ENCODE results near the gene CFAP298.

The CFAP298 gene

DNA sequence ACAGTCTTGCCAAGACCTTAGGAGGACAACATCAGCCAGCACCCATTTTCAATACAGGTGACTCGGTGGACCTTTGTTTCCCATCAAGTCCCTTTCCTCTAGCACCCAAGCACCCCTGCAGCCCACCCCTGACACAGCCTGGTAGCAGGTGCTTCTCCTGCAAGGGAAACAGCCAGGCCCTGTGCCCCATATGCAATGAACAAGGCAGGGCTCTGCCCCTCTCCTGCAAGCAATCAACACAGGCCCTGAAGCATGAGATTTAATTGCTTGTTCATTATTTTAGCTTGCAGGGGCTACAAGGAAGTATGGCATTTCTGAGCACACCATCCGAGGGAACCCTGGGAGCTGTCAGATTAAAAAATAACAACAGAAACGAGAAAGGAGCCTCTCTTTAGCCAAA, 62.3 kb downstream of the CFAP298 start (continued):
- TF ChIP-seq ZNF830 (tag by site-specific recombination; IDR thresholded peaks at IDR 0.05; ENCODE audit: low read depth) = no peak
- TF ChIP-seq KLF7 (tag by site-specific recombination; IDR thresholded peaks at IDR 0.05; ENCODE audit: borderline replicate concordance) = no peak
- TF ChIP-seq ZNF211 (tag by site-specific recombination; IDR thresholded peaks at IDR 0.05; ENCODE audit: low read depth) = no peak

DNA sequence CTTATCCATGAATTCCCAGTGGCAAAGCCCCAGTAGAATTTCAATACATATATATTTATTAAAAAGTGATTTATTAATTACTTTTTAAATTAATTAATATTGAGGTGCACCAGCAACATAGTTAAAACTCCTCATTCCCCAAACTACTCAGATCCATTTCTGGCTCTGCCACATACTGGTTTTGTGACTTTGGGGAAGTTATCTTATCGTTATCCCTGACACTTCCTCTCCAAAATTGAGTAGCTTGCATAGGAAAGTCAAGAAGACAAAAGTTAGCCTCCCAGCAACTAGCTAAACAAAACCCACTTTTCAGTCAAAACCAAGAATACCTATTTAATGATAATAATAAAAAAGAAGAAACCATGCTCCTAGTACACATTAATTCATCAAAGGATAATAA, 62.7 kb downstream of the CFAP298 start:
- no peaks in the 10 kb centered on the region for H3K4me1 ChIP-seq (ENCODE audit: control insufficient read depth, insufficient read depth, low read length)
- H3K4me3 ChIP-seq (ENCODE audit: low read depth, low read length) = no peak overlapping the region
- no peaks in the 10 kb centered on the region for H3K36me3 ChIP-seq (ENCODE audit: control insufficient read depth in 2 of 2, insufficient read depth in 1 of 2, low read length in 2 of 2)
- TF ChIP-seq SP3 (tag by site-specific recombination; IDR thresholded peaks at IDR 0.05) = no peak
- no peak for TF ChIP-seq ZNF501 (tag by site-specific recombination; IDR thresholded peaks at IDR 0.05)
- TF ChIP-seq, protein P1, sequence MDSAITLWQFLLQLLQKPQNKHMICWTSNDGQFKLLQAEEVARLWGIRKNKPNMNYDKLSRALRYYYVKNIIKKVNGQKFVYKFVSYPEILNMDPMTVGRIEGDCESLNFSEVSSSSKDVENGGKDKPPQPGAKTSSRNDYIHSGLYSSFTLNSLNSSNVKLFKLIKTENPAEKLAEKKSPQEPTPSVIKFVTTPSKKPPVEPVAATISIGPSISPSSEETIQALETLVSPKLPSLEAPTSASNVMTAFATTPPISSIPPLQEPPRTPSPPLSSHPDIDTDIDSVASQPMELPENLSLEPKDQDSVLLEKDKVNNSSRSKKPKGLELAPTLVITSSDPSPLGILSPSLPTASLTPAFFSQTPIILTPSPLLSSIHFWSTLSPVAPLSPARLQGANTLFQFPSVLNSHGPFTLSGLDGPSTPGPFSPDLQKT (IDR thresholded peaks at IDR 0.05; ENCODE audit: borderline replicate concordance, low read depth, low read length) = no peak
- TF ChIP-seq GLIS2 (tag by site-specific recombination; IDR thresholded peaks at IDR 0.05) = no peak
- TF ChIP-seq TSHZ1 (tag by site-specific recombination; IDR thresholded peaks at IDR 0.05; ENCODE audit: borderline replicate concordance) = no peak
- no peak for TF ChIP-seq SP2 (tag by site-specific recombination; IDR thresholded peaks at IDR 0.05)
- no peak for TF ChIP-seq GLIS1 (tag by site-specific recombination; IDR thresholded peaks at IDR 0.05)
- TF ChIP-seq ZNF26 (tag by site-specific recombination; IDR thresholded peaks at IDR 0.05) = no peak
- TF ChIP-seq ZNF701 (tag by site-specific recombination; IDR thresholded peaks at IDR 0.05) = no peak
- TF ChIP-seq IKZF3 (tag by site-specific recombination; IDR thresholded peaks at IDR 0.05) = no peak
- TF ChIP-seq KLF10 (tag by site-specific recombination; IDR thresholded peaks at IDR 0.05) = no peak
- TF ChIP-seq ZNF335 (tag by site-specific recombination; conservative IDR thresholded peaks at IDR 0.05) = no peak
- no peak for TF ChIP-seq ZNF266 (tag by site-specific recombination; IDR thresholded peaks at IDR 0.05; ENCODE audit: low read depth)
- TF ChIP-seq ZNF324 (tag by site-specific recombination; IDR thresholded peaks at IDR 0.05) = no peak
- TF ChIP-seq INSM2 (tag by site-specific recombination; IDR thresholded peaks at IDR 0.05) = no peak
- TF ChIP-seq ZNF239 (tag by site-specific recombination; IDR thresholded peaks at IDR 0.05) = no peak
- TF ChIP-seq ZEB2 (tag by site-specific recombination; IDR thresholded peaks at IDR 0.05) = no peak
- no peak for TF ChIP-seq KLF8 (tag by site-specific recombination; IDR thresholded peaks at IDR 0.05)
- TF ChIP-seq ZNF398 (tag by site-specific recombination; IDR thresholded peaks at IDR 0.05) = no peak
- no peaks in the 10 kb centered on the region for H3K9me3 ChIP-seq (ENCODE audit: control insufficient read depth, insufficient read depth, low read depth, low read length)
- POLR2A ChIA-PET = no interaction called here
- no peak overlapping the region for H3K27ac ChIP-seq (ENCODE audit: extremely low read depth, low read depth, low read length)
- CTCF ChIA-PET = interaction anchor here (0.6 to 1.9 kb wide), 2 partner anchors 20 to 177 kb away, joined by 3 to 6 read pairs; no protein-coding TSS in a partner anchor
